HCT116 (cell line): ENCODE data around the gene CCDC83. TPM values are rescaled to one million over a fixed set of nuclear protein-coding genes. Genes with fewer than 3 reads are reported as not detected.

Source experiments
- ATAC-seq: fragments of 200-7000 bp; cut with Tn5 transposase; 2 replicates; pipeline ENCODE4 v1.9.1; 2020; ENCODE audit warnings: mild to moderate bottlenecking, moderate library complexity
- BruUV-seq: library from RNA; stranded (reverse); fragments of 400-500 nt; replicated peaks from 2 replicates; lab custom pipeline; 2021; lab: Mats Ljungman, UMichigan
- CTCF ChIA-PET: fragments of 300-600 bp; sonication (Branson Sonifier 250); formaldehyde crosslinking; loops from one replicate; lab custom pipeline; 2021; ENCODE audit warnings: antibody characterized with exemption; lab: Charles Lee
- POLR2A ChIA-PET: fragments of 300-600, 350-600 bp; sonication (Branson Sonifier 250); formaldehyde crosslinking; loops from one replicate; lab custom pipeline; 2021; ENCODE audit warnings: antibody characterized with exemption; lab: Charles Lee
- RAD21 ChIA-PET, 2 experiments: fragments of 300-600 bp; sonication (Branson Sonifier 250); formaldehyde crosslinking; loops; one replicate each; lab custom pipeline; 2023; ENCODE audit warnings: low total read pairs in 2 of 2; ENCODE audit not compliant: uncharacterized antibody in 2 of 2, unreplicated experiment in 2 of 2, low non-redundant PET in 1 of 2; lab: Charles Lee
- DNase-seq: peaks from one replicate; pipeline ENCODE4 v3.0.0-alpha.2; 2010; ENCODE audit warnings: low read depth, low spot score
- H2AFZ ChIP-seq: fragments of 200-600 bp; shearing (Covaris generic), sonication (generic); 2 replicates; pipeline ENCODE4 v1.6.1; 2017; ENCODE audit warnings: low read depth, mixed run types, mixed read lengths, antibody characterized with exemption, low read length; ENCODE audit not compliant: poor library complexity, severe bottlenecking
- H3K27ac ChIP-seq: 2 replicates; pipeline ENCODE4 v1.5.1; 2012; ENCODE audit warnings: low read depth, low read length
- H3K27me3 ChIP-seq: fragments of 200-600 bp; sonication (generic); 2 replicates; pipeline ENCODE4 v1.6.1; 2016; ENCODE audit warnings: mixed run types, low read length, mixed read lengths; ENCODE audit not compliant: insufficient read depth
- H3K36me3 ChIP-seq, 2 experiments: fragments of 200-500 bp in 1 of 2; fragments of 200-600 bp in 1 of 2; sonication (Bioruptor generic) in 1 of 2; sonication (generic) in 1 of 2; 2 replicates each; pipeline versions ENCODE4 v1.5.1 to v1.6.1; 2014 to 2016; ENCODE audit warnings: low read length in 2 of 2, inconsistent platforms in 1 of 2, mixed read lengths in 1 of 2, mixed run types in 1 of 2; ENCODE audit not compliant: insufficient read depth in 2 of 2, control insufficient read depth in 1 of 2
- H3K4me1 ChIP-seq, 2 experiments: fragments of 200-600 bp in 1 of 2; sonication (generic) in 1 of 2; 2 replicates each; pipeline versions ENCODE4 v1.5.1 to v1.6.1; 2012 to 2017; ENCODE audit warnings: low read length in 2 of 2, inconsistent platforms in 1 of 2, mild to moderate bottlenecking in 1 of 2, mixed read lengths in 1 of 2, mixed run types in 1 of 2, moderate library complexity in 1 of 2; ENCODE audit not compliant: insufficient read depth in 2 of 2, control insufficient read depth in 1 of 2
- H3K4me2 ChIP-seq: fragments of 200-600 bp; sonication (generic); 2 replicates; pipeline ENCODE4 v1.6.1; 2017; ENCODE audit warnings: mixed run types, low read length, mixed read lengths
- H3K4me3 ChIP-seq, 2 experiments: fragments of 200-600 bp in 1 of 2; sonication (generic) in 1 of 2; replicated peaks in 1 of 2; 2 replicates each; pipeline ENCODE4 v1.5.1; 2011 to 2016; ENCODE audit warnings: low read length in 2 of 2, control low read depth in 1 of 2, low read depth in 1 of 2, mild to moderate bottlenecking in 1 of 2, mixed read lengths in 1 of 2, mixed run types in 1 of 2
- H3K79me2 ChIP-seq: fragments of 200-600 bp; sonication (generic); 2 replicates; pipeline ENCODE4 v1.6.1; 2017; ENCODE audit warnings: mild to moderate bottlenecking, mixed run types, low read length, moderate library complexity, mixed read lengths; ENCODE audit not compliant: insufficient read depth
- H3K9ac ChIP-seq: fragments of 200-600 bp; sonication (generic); 2 replicates; pipeline ENCODE4 v1.6.1; 2016; ENCODE audit warnings: low read length, mixed read lengths
- H3K9me2 ChIP-seq: fragments of 200-600 bp; sonication (generic), shearing (Covaris generic); 2 replicates; pipeline ENCODE4 v1.6.1; 2017; ENCODE audit warnings: mixed run types, mild to moderate bottlenecking, moderate library complexity; ENCODE audit not compliant: insufficient read depth
- H3K9me3 ChIP-seq, 2 experiments: fragments of 200-500 bp in 1 of 2; fragments of 200-600 bp in 1 of 2; sonication (Bioruptor generic) in 1 of 2; sonication (generic) in 1 of 2; 2 replicates each; pipeline ENCODE4 v1.6.1; 2014 to 2017; ENCODE audit warnings: low read length in 2 of 2, mixed read lengths in 2 of 2, inconsistent platforms in 1 of 2, low read depth in 1 of 2, mild to moderate bottlenecking in 1 of 2, mixed run types in 1 of 2, moderate library complexity in 1 of 2; ENCODE audit not compliant: control insufficient read depth in 1 of 2, insufficient read depth in 1 of 2
- H4K20me1 ChIP-seq: fragments of 200-600 bp; sonication (generic), shearing (Covaris generic); 2 replicates; pipeline ENCODE4 v1.6.1; 2017; ENCODE audit warnings: mixed run types, mild to moderate bottlenecking, moderate library complexity; ENCODE audit not compliant: insufficient read depth
- CBX3 ChIP-seq: IDR thresholded peaks from 2 replicates; pipeline ENCODE4 v1.6.1; 2012; ENCODE audit warnings: low read depth
- CEBPB ChIP-seq: IDR thresholded peaks from 2 replicates; pipeline ENCODE4 v1.6.1; 2012; ENCODE audit warnings: low read depth
- ELF1 ChIP-seq: IDR thresholded peaks from 2 replicates; pipeline ENCODE4 v1.6.1; 2012; ENCODE audit warnings: low read depth, borderline replicate concordance
- EZH2 ChIP-seq: fragments of 200-600 bp; sonication (generic); IDR thresholded peaks from 2 replicates; pipeline ENCODE4 v1.6.1; 2017; ENCODE audit warnings: antibody characterized with exemption, mixed run types
- EZH2phosphoT487 ChIP-seq: fragments of 200-600 bp; IDR thresholded peaks from 2 replicates; pipeline ENCODE4 v1.6.1; 2018; ENCODE audit warnings: antibody characterized with exemption, borderline replicate concordance
- POLR2A ChIP-seq: IDR thresholded peaks from 2 replicates; pipeline ENCODE4 v1.7.0; 2011; ENCODE audit warnings: borderline replicate concordance; ENCODE audit not compliant: insufficient read depth, insufficient read length; ENCODE audit errors: extremely low read depth
- POLR2AphosphoS5 ChIP-seq: IDR thresholded peaks from 2 replicates; pipeline ENCODE4 v1.6.1; 2011; ENCODE audit warnings: mild to moderate bottlenecking, low read depth, low read length, moderate library complexity
- RAD21 ChIP-seq: IDR thresholded peaks from 2 replicates; pipeline ENCODE4 v1.6.1; 2012; ENCODE audit warnings: low read depth, mild to moderate bottlenecking
- SP1 ChIP-seq: IDR thresholded peaks from 2 replicates; pipeline ENCODE4 v1.6.1; 2012; ENCODE audit warnings: low read depth
- SRF ChIP-seq: IDR thresholded peaks from 2 replicates; pipeline ENCODE4 v1.6.1; 2012; ENCODE audit warnings: low read depth
- TCF7L2 ChIP-seq: IDR thresholded peaks from 2 replicates; pipeline ENCODE4 v1.7.0; 2011; ENCODE audit warnings: borderline replicate concordance, inconsistent platforms; ENCODE audit not compliant: insufficient read depth, insufficient read length; ENCODE audit errors: extremely low read depth
- ZNF274 ChIP-seq: fragments of 200-500 bp; sonication (Bioruptor generic); IDR thresholded peaks from 2 replicates; pipeline ENCODE4 v1.6.1; 2014; ENCODE audit warnings: mild to moderate bottlenecking, low read depth, low read length, inconsistent platforms
- intact Hi-C: fragments of 100-400 bp; cut with micrococcal nuclease; formaldehyde crosslinking; loops from 2 replicates; pipeline ENCODE4 v1.10.0; 2022
- total RNA-seq: library from RNA; stranded (reverse); gene quantifications from one replicate; pipeline ENCODE4 v1.2.1, GENCODE V29; 2021; ENCODE audit not compliant: unreplicated experiment
- TF ChIP-seq, protein P1 (sequence below): IDR thresholded peaks from 2 replicates; pipeline ENCODE4 v1.6.1; 2012
- TF ChIP-seq, protein P2 (sequence below): IDR thresholded peaks from 2 replicates; pipeline ENCODE4 v1.6.1; 2012
- TF ChIP-seq, protein P3 (sequence below), 3 experiments: fragments of 200-600 bp in 1 of 3; sonication (generic) in 1 of 3; IDR thresholded peaks in 2 of 3; conservative IDR thresholded peaks in 1 of 3; 2 replicates each; pipeline ENCODE4 v1.5.1; 2012 to 2017; ENCODE audit warnings: low read depth in 2 of 3, low read length in 2 of 3, antibody characterized with exemption in 1 of 3, borderline replicate concordance in 1 of 3, control low read depth in 1 of 3, mild to moderate bottlenecking in 1 of 3, mixed read lengths in 1 of 3, mixed run types in 1 of 3, moderate library complexity in 1 of 3; ENCODE audit not compliant: insufficient read depth in 1 of 3

The CCDC83 gene
- total RNA-seq, 1 experiment from 2014 or later = not detected

DNA sequence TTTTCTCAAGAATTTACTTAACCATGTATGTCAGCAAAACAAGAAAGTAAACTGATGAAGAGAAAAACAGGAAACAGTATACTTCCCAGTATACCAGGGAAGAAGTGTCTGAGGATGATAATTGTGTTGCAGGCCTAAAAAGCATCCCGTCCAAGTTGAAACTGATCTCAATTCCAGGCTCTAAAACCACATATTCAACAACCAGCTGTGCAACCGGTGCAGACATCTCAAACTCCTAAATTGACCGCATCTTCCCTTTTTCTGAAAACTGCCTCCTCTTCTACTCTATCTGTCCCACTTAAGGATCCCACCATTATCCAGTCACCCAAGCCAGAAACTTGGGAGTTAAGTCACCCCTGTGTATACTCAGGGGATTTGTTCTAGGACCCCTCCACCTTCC, 47.2 kb downstream of the CCDC83 start:
- Histone ChIP-seq H3K9ac (no peak overlapping the region), H3K36me3 (no peaks in the 10 kb centered on the region), H3K9me2 (no peaks in the 10 kb centered on the region), H3K4me1 (no peaks in the 10 kb centered on the region), H3K79me2 (no peaks in the 10 kb centered on the region), H3K27ac (no peak overlapping the region), H4K20me1 (no peaks in the 10 kb centered on the region), H3K9me3 (no peaks in the 10 kb centered on the region), H3K27me3 (no peaks in the 10 kb centered on the region), H3K4me2 (no peak overlapping the region), H2AFZ (no peak overlapping the region), H3K4me3 (no peak overlapping the region)
- DNase-seq (no peak), ATAC-seq (no peak)
- ChIA-PET RAD21 (no interaction called here), CTCF (no interaction called here), POLR2A (no interaction called here)
- no TSS peak for BruUV-seq
- TF ChIP-seq, protein P1, sequence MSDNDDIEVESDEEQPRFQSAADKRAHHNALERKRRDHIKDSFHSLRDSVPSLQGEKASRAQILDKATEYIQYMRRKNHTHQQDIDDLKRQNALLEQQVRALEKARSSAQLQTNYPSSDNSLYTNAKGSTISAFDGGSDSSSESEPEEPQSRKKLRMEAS = no peak
- TF ChIP-seq TCF7L2 (no peak), ELF1 (no peak), SRF (no peak), RAD21 (no peak)
- intact Hi-C loops = no loop called here

DNA sequence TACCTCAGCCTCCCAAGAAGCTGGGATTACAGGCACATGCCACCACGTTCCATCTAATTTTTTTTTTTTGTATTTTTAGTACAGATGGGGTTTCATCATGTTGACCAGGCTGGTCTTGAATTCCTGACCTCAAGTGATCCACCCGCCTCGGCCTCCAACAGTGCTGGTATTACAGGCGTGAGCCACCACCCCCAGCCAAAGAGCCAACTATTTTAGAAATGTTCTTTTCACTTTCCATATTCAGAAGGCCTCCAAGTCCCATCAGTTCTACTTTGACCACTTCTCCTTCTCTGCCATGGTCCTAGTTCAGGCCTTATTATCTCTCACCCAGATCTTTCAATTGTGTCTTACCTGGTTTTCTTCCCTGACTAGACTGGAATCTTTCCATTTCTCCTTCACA, 48.2 kb downstream of the CCDC83 start:
- intact Hi-C loops = no loop called here
- Histone ChIP-seq H4K20me1 (no peaks in the 10 kb centered on the region), H2AFZ (no peak overlapping the region), H3K27me3 (no peaks in the 10 kb centered on the region), H3K4me2 (no peak overlapping the region), H3K4me1 (no peaks in the 10 kb centered on the region), H3K27ac (no peak overlapping the region), H3K9ac (no peak overlapping the region), H3K4me3 (no peak overlapping the region), H3K9me3 (no peaks in the 10 kb centered on the region), H3K36me3 (no peaks in the 10 kb centered on the region), H3K79me2 (no peaks in the 10 kb centered on the region), H3K9me2 (no peaks in the 10 kb centered on the region)
- ATAC-seq (no peak), DNase-seq (no peak)
- BruUV-seq = no TSS peak
- ChIA-PET POLR2A (no interaction called here), CTCF (no interaction called here), RAD21 (no interaction called here)
- TF ChIP-seq EZH2 (no peak), POLR2A (no peak), CBX3 (no peak), ZNF274 (no peak), EZH2phosphoT487 (no peak), SP1 (no peak), POLR2AphosphoS5 (no peak), SRF (no peak), CEBPB (no peak)
- TF ChIP-seq, protein P2, sequence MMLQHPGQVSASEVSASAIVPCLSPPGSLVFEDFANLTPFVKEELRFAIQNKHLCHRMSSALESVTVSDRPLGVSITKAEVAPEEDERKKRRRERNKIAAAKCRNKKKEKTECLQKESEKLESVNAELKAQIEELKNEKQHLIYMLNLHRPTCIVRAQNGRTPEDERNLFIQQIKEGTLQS = no peak
- TF ChIP-seq, protein P3, sequence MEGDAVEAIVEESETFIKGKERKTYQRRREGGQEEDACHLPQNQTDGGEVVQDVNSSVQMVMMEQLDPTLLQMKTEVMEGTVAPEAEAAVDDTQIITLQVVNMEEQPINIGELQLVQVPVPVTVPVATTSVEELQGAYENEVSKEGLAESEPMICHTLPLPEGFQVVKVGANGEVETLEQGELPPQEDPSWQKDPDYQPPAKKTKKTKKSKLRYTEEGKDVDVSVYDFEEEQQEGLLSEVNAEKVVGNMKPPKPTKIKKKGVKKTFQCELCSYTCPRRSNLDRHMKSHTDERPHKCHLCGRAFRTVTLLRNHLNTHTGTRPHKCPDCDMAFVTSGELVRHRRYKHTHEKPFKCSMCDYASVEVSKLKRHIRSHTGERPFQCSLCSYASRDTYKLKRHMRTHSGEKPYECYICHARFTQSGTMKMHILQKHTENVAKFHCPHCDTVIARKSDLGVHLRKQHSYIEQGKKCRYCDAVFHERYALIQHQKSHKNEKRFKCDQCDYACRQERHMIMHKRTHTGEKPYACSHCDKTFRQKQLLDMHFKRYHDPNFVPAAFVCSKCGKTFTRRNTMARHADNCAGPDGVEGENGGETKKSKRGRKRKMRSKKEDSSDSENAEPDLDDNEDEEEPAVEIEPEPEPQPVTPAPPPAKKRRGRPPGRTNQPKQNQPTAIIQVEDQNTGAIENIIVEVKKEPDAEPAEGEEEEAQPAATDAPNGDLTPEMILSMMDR (IDR thresholded peaks at IDR 0.05 in 2 of 3, conservative IDR thresholded peaks at IDR 0.05 in 1 of 3; ENCODE audit: borderline replicate concordance in 1 of 3, insufficient read depth in 1 of 3, low read depth in 2 of 3, low read length in 2 of 3) = no peak
